GM10847 (cell line): ENCODE measurements around the gene LRRC41.

ENCODE experiments used
- POLR2A ChIP-seq: IDR thresholded peaks from 2 replicates; pipeline ENCODE4 v1.6.1; 2011; ENCODE audit not compliant: insufficient read length; ENCODE audit errors: extremely low read depth

LRRC41 gene

DNA sequence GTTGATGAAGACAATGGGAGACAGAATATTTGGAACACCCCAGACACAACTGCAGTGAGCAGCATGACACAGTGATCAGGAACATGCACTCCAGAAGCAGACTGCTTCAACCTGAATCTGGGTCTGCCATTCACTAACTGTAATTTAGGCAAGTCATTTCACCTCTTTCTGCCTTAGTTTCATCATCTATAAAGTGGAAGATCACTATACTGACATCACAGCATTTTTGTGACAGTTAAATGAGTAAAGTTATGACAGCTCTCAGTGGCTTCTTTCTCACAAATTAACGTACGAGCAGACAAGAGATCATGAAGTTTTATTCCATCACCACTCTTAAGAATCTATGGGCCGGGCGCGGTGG is 14.3 kb downstream of the LRRC41 start:
- no peak for TF ChIP-seq POLR2A

DNA sequence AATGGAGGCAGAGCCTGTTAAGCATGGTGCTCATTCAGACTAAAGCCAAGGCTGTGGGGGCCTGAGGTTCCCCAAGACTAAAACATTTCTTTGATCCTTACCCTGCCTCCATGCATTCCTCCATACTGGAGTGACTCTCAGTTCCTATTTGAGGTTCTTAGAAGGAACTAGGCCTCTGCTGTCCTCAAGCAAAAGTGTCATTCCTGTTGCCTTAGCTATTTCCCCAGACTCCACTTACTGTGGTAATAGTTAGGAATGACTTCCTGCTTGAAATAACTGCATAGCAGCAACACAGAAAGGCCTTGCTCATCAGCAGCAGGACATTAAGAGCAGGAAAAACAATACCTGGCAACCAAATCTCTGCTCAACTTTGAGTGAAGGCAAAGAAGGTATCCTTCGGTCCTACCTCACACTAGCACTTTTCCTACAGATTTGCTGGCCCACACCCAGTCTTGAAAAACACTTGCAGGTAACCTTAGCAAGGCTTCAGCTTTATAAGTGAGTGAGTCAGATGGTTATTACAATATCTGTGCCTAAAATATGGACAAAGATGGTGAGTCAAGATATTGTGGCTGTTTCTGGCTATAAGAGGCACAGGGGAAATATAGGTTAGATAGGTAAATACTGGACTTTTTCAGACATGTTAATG is 14.8 kb downstream of the LRRC41 start:
- no peak for TF ChIP-seq POLR2A

DNA sequence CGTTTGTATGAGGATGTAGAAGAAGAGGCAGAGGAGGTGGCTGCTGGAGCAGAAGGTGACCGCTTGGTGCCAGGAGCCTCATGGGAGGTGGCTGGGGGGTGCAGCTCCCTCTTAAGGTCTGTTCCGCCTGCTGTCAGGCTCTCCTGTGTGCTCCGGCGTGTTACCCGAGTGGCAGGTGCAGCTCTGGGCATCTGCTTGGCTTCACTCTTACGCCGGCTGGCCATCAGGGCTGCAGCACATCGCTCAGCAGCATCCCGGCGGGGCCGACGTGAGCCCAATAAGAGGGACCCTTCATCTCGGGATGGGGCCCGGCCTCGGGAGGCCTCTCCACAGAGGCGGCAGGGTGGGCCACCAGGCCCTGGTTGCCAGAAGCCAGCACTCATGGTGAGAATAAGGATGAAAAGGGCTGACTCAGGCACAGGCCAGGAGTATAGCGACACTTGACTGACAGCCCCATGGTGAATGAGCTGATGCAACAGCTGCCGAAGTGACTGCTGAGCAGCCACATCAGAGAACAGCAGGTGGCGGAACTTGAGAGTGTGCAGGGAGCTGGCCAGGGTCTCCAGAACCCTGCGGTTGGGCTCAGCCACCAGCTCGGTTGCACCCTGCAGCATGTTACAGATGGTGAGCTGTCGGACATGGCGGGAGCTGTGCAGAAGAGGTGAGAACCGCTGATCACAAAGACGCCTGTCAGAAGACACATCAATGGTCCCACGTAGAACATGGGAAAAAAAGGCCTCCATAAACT is 17.5 kb downstream of the LRRC41 start:
- no peak for TF ChIP-seq POLR2A

GRCh38 chr1:46284597-46285564 is 18.5 kb downstream of the LRRC41 start:
- TF ChIP-seq POLR2A: no peak

- TF ChIP-seq POLR2A: no peak
Measured at GRCh38 chr1:46284058-46284457, 19.4 kb downstream of the LRRC41 start.

- TF ChIP-seq POLR2A: no peak
Measured at GRCh38 chr1:46281021-46281420, 22.4 kb downstream of the LRRC41 start.

DNA sequence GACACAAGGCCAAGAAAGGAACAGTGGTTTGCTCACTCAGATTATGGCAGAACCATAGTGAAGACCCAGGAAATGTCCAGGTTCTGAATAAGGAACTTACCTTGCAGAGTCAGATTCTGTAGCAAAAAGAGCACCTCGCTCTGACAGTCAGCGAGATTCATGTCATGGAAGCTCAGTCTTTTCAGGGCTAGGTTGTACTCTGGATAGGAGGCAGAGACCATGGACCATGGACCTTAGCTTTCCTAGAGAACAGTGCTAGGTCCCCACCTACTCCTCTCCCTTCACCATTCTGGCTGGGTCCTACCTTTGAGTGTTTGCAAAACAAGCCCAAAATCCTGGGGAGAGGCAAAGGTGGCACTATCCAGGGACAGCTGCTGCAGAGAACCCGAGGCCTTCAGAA is 23.3 kb downstream of the LRRC41 start:
- TF ChIP-seq POLR2A: no peak

GRCh38 chr1:46278807-46279206 is 24.6 kb downstream of the LRRC41 start:
- TF ChIP-seq POLR2A: no peak

GRCh38 chr1:46277658-46278373 is 25.6 kb downstream of the LRRC41 start:
- no peak for TF ChIP-seq POLR2A

- no peak for TF ChIP-seq POLR2A
Measured at GRCh38 chr1:46275030-46275337, 28.4 kb downstream of the LRRC41 start.

GRCh38 chr1:46274225-46275029 is 29.0 kb downstream of the LRRC41 start:
- no peak for TF ChIP-seq POLR2A

DNA sequence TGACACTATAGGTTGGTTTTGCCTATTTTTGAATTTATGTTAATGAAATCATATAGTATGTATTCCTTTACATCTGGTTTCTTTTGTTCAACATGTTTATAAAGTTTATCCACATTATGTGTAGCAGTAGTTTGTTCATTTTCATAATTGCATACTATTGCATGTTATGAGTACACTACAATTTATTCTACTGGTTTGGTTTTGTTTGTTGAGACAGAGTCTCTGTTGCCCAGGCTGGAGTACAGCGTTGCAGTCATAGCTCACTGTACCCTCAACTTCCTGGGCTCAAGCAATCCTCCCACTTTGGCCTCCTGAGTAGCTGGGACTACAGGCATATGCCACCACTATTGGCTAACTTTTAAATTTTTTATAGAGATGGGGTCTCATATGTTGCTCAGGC is 34.8 kb downstream of the LRRC41 start:
- TF ChIP-seq POLR2A: no peak

DNA sequence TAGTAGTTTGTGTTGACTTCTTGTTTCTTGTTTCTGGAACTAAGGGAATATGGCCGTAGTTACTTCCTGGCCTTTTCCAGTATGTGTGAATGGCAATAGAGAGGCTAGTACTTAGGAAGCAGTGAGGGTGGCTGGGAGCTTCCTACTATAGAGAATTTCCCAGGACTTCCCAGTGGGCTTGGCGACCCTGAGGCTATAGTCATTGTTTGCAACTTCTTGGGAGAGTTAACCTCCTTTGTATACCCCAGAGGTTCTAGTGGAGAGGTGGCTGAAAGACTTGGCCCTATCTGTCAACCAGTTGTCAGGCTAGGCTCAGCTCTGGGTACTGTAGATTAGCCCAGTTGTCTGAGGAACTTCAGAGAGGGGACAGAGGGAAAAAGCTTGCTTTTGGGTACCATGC is 40.3 kb downstream of the LRRC41 start:
- TF ChIP-seq POLR2A: no peak

DNA sequence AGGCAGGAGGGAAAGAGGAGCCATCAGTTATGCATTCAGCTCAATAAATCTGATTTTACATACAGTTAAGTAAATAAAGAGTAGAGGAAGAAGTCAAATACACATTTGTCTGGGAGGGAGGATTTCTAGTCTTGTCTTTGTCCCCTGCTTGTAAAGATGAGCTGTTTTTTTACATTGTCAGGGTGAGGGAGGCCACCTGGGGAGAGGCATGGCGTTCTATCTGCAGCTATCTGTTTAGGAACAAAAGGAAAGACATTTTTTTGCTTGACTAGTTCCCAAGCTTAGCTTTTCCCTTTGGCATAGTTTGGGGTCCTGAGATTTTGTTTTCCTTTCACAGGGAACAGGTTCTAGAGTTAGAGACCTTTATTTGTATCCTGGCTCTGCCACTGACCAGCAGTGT is 40.9 kb downstream of the LRRC41 start:
- no peak for TF ChIP-seq POLR2A
